GM18867 (cell line): ENCODE measurements around the gene ZFYVE27.

ENCODE experiments used
- ATAC-seq: cut with Tn5 transposase; IDR thresholded peaks from one replicate; pipeline ENCODE4 v1.9.1; 2021; ENCODE audit warnings: mild to moderate bottlenecking, moderate library complexity; ENCODE audit not compliant: unreplicated experiment

Gene ZFYVE27

DNA sequence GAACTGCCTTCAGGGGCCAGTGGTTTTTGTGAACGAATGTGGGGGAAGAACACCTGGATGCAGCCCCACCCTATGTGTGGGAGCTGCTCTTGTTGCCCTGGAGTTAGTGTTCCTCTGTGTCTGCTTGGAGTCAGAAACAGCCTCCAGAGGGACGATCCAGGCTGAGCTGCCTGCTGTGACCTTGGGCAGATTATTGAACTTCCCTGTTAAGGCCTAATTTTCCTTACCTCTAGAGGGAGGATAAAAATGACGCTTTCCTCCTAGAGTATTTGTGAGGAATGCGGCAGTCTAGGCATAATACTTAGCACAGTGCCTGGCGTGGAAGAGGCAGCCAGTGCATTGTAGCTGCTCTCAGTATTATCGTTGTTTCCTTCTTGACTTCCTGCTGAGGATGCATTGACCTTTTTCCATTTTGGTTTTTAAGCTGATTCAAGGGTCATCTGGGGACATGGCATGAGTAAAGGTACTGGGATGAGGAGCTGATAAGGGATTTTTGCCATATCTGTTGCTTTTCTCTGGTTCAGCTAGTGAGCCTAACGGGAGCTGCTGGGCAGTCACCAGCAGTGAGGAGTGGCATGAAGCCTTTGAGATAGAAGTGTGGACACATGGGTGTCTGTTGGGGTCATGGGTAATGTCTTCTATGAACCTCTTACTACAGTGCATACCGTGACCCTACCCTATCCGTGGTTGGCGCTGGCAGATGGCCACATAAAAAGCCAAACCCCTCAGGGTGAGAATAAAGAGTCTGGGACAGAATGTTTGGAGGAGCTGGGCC is 6.4 kb downstream of the ZFYVE27 start:
- ATAC-seq, result no peak

DNA sequence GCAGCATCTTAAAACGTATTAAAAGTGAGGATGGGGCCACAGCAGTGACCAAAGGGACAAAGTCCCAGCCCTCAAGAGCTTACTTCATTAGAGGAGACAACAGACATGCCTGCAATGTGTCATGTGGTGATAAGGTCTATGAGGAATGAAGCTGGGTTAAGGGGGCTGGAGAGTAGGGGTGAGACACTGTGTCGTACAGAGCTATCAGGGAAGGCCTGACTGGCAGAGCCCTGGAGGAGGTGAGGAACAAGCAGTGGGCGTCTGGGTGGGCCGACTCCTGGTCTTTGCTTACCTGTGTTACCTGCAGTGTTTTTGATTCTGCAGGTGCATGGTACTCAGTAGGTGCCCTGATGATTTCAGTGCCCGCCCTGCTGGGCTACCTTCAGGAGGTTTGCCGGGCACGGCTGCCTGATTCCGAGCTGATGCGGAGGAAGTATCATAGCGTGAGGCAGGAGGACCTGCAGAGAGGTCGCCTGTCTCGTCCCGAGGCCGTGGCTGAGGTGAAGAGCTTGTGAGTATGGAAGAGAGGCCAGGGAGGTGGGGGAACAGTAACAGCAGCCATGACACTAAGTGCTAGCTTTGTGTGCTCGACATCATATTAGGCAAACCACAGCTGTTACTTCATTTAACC is 7.6 kb downstream of the ZFYVE27 start:
- no peak for ATAC-seq

DNA sequence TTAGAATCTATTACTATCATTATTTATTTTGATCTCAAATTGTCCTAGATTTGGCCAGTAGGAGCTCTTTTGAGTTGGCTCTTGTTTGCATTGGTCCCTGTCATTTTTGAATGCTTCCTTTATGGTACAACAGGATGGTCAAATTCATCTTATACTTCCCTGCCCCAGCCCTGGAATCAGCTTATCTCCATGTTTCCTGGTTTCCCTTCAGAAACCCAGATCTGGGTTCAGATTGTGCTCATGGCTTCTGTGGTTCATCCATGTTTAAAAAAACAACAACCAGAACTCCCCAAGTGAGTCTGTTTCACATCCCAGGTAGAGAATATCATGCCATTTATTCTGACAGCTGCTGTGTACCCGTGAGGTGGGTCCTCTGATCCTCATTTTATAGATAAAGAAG is 10.6 kb downstream of the ZFYVE27 start:
- ATAC-seq, result no peak

DNA sequence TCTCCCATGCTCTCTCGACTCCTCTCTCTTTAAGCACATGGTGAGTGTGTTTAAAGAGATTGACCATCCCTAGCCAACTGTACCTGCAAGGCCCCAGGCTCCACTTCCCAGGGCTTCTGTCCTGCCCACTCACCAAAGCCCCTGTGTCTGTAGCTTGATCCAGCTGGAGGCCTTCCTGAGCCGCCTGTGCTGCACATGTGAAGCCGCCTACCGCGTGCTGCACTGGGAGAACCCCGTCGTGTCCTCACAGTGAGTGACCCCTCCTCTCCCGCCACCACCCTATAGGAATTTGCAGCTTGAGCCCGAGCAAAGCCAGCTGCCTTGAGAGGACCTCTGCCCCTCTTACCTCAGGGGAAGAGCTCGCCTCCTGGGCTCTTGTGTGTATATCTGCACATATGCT is 11.2 kb downstream of the ZFYVE27 start:
- no peak for ATAC-seq

DNA sequence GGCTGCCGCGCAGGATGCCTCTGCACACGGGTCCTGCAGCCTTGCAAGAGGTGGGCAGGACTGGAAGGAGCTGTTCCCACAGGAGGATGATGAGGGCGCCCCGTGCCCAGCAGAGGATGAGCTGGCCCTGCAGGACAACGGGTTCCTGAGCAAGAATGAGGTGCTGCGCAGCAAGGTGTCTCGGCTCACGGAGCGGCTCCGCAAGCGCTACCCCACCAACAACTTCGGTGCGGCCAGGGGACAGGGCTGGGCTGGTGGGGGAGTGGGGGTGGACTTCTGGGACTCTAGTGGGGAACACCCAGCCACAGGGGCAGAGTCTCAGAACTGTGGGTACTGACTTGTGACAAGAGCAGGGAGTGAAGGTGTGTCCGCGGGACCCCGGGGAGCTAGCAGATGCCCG is 16.0 kb downstream of the ZFYVE27 start:
- no peak for ATAC-seq

DNA sequence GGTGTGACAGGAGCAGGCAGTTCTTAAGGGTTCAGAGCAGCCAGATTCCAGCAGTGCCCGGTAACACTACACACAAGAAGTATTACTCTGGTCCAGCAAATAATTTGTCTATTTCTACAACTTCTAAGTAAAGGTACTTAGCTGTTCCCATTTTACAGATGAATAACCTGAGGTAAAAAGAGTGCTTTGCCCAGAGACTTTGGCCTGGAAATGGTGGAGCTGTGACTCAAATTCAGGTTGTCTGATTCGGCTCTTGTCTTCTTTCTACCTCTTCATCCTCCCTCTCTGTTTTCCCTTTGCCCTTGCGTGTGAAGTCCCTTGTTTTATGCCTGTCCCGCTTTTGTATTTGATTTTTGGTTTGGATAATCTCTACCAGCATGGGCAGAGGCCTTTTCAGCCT is 17.8 kb downstream of the ZFYVE27 start:
- no peak for ATAC-seq

DNA sequence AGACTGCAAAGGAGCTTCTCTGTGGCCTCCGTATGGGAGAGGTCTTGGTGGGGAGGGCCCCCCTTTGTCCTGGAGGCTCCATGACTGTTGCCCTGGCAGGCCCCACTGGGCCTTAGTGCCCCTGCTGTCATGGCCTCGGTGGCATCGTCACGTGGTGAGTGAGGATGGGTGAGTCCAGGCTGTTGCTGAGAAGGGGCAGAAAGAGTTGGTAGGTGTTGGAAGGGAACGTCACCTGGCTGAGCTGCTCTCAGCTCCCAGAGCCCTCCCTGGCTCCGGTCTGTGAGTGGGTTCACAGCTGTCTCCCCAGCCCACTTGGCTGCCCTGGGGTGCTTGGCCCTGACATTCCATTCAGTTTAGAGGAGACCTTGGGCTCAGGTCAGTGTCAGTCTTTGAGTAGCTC is 18.8 kb downstream of the ZFYVE27 start:
- ATAC-seq, result no peak

DNA sequence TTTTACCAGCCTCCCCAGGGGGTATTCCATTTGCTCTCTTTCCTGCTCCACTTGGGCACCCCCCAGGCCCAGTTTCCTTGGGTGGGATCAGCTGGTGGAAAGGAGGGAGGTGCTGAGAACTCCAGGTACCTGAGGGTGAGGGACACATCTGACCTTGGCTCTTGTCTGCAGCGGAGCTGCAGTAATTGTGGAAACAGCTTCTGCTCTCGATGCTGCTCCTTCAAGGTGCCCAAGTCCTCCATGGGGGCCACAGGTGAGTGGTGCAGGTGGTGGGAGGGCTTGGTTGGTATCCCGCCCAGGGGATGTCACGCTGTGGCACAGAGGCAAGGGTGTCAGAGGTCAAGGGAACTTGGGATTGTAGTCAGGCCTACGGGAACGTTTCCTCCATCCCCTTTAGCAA is 20.5 kb downstream of the ZFYVE27 start:
- ATAC-seq, result no peak

DNA sequence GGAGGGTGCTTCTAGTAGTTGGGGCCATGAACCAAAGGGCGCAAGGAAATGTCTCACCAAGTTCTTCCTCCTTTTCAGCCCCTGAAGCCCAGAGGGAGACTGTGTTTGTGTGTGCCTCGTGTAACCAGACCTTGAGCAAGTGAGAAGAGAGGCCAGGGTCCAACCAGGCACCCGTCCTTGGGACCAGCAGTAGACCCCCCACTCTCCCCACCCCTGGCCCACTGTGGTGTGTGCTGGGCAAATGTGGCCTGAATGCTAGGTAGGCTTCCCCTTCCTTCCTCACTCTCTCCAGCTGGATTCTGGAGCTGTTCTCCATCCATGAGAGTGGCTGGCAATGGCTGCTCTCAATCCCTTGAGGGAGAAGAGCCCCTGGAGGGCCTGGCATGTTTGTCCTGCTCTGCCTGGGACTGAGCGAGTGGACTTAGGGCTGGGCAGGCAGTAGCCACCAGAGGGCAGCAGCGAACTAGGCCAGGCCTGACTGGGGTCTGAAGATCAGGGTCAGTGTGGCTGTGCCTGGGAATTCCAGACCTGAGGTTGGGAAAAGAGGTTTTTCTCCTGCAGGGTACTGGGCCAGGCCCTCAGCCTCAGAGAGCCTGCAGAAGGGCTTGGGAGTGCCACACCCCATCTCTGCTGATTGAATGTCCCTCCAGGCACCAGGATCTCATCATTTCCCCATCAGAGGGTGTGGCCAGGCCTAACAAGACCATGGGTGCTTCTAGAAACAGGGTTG is 22.4 kb downstream of the ZFYVE27 start:
- no peak for ATAC-seq

DNA sequence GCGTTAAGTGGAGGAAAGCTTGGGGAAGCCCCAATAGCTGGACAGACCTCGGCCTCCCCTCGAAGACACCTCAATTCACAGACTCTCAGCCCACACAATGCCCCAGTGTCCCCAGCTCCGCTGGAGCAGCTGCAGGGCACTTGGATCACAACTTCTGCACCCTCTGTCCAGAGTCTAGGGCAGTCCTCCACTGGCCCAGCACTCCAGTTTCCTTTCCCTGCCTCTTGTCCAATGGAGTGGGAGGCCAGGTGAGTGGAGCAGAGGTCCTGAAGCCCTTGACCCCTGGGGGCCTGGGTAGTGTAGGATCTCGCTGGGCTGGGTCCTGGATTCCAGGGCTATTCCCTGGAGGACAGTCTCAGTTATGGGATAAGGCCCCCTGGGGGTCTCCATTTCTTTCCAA is 23.0 kb downstream of the ZFYVE27 start:
- ATAC-seq, result no peak

DNA sequence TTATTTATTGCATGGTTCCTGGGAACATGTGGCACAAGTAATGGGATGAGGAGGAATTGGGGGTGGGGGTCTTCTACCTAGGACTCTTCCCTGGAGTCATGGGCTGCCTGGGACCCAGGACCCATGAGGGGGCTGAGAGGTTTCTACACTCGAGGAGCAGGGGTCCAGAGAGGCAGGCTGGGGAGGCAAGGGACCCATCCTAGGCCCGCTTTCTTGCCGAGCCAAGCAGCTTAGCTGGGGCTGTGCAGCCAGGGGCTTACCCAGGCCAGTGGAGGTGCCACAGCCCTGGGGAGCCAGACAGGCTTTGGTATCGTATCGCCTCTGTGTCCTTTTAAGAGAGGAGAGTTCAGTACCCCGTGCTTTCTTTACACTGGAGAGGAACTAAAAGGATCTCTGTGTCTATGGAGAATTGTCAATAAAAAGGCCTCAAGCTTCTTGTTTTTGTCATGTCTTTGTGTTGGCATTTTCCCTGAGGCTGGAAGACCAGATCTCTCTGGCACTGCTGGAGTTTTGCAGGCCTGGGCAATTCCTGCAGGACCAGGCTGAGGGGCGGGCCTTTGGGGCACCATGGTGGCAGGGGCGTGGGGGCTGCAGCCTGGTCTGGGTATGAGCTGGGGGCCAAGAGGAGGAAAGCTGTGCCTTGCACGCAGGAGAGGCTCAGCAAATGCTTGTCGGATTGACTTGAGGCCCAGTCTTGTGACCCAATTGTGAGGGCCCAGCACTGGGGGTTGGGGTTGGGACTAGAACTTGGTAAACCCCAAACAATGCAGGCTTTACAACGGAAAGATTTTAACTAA is 23.7 kb downstream of the ZFYVE27 start:
- ATAC-seq, result no peak

DNA sequence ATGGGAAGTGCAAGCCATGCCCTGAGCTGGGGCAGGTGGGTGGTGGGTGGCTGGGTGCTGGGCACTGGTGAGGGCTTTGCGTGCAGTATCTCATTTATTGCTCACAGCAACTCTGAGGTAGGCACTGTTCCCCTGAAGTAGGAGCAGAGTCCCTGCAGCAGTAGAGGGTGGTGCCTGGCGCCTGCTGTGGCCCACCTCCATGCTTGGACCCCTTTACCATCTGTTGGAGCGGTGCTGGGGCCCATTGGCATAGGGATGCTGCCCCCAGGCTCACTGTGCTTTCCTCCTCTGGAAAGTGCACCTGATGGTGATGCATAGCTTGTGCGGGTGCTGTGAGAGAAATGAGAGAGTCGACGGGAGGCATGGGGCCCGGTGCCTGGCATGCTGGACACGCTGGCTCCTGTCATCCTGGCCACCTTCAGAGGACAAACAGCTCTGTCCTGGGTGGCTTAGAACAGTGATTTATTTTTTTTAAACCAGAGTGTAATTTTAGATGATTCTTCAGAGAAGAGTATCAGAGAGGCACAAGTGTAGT is 24.5 kb downstream of the ZFYVE27 start:
- no peak for ATAC-seq

DNA sequence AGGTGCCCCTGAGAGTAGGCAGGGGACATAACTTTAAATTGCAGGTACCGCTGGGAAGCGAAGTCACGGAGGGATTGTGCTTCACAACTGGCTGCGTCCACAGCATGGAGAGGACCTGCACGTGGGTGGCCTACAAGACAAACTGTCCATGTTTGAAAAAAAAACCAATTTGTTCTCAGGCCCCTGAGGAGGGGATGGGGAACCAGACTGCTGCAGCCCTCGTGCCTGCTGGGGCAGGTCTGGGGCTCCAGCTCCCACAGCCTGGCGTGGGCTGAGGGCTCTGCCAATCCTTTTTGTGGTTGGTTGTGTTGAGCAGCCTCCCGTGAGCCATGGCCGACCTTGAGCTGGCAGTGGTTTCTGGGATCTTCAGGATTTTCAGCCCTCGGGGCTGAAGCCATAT is 25.1 kb downstream of the ZFYVE27 start:
- no peak for ATAC-seq

DNA sequence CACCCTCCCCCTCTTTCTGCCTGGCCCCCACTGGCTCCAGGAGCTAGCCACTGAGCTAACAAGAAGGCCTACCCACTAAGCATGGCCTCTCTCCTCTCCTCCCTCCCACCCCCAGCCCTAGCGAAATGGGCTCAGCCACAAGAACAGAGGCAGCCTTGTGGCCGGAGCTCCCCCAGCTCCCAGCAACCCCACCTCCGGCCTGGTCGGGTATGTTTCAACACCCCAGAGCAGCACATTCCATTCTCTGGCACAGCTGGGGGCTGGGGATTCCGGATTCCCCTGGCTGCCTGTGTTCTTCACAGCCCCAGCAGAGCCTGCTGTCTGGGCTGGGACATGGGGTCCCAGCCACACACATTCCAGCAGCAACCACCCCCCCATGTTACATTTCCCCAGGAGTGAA is 25.9 kb downstream of the ZFYVE27 start:
- no peak for ATAC-seq

DNA sequence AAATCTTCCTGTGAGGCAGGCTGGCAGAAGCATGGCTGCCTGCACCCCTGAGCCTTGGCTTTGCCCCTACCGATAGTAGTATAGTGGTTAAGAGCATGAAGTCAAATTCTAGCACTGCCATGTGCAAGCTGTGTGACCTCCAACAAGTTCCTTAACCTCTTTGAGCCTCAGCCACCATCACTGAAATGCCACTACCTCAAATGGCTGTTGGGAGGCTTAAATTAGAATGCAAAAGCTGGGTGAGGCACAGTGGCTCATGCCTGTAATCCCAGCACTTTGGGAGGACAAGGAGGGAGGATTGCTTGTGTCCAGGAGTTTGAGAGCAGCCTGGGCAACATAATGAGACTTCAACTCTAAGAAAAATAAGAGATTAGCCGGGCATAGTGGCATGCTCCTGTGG is 26.5 kb downstream of the ZFYVE27 start:
- no peak for ATAC-seq

DNA sequence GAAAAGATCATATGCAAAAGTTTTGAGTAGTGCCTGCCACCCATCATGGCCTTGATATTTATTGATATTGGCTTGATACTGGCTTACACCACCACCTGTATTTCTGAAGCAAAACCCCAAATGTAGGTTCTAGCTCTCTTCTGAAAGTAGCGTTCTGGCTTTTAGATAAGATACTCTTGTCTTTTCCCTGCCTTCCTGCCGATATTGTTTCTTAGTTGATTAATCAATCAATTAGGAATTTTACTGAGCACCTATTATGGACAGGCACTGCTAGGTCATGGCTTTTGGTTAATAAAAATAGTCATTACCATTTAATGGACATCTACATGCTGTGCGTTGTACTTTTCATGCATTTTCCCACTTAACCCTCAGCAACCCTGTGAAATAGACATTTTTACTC is 27.0 kb downstream of the ZFYVE27 start:
- no peak for ATAC-seq

DNA sequence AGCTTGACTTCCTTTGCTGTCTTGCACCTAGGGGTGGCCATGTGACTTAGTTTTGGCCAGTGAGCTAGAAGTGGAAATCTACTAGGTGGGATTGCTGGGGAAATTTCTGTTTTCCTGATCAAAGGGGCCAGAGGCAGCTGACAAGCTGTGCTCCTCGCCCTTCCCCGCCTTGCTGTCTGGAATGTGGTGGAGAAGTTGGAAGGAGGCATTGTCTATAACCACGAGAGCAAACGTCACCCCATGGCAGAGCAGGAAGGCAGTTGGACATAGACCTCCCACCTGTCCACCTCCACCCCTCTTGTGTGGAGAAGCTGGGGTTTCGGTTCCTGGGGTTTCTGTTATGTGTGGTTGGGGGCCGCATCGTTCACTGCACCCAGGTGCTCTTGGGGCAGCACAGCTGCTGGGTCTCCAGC is 27.6 kb downstream of the ZFYVE27 start:
- no peak for ATAC-seq

DNA sequence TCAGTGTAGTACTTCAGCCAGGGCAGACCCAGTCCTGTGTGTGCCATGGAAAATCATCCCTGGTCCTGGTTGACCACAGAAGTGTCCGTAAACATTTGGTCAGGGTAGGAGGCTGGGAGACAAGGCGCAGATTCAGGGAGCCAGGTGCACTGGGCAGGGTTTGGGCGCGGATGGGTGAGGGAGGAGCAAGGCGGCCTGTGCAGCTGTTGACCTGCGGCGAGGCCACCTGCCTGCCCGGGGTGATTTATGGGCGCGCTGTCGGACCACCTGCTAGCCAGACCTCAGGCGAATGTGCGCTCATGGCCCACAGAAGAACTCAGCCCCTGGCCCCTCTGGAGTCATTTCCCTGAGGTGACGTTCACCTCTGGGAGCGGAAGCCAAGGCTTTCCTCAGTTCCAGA is 28.3 kb downstream of the ZFYVE27 start:
- no peak for ATAC-seq

DNA sequence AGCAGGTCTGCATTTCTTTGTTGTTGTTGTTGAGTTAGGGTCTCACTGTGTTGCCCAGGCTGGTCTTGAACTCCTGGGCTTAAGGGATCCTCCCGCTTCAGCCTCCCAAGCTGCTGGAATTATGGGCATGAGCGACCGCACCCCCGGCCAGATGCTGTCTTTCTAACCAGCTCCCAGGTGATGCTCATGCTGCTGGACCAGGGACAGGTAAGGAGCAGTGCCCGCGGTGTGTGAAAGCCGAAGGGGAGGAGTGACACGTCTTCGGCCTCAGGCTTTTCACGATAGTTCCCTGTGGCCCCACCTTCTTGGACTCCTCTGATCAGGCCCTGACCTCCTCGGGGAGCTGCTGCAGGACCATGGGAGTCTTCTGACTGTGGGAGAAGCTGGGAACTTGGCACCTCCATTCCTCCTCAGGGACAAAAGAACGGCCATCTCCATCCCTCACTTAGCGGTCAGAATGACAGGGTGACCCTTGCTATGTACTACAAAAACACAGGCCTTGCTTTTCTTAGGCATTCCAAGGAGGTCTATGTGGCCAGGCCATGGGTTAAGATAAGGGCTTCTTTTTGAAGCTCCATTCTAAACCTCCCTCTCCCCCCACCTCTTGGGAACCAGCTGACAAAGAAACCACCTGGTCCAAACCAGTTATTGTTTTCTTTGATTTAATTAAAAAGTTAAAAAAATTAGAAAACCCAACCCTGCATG is 29.3 kb downstream of the ZFYVE27 start:
- ATAC-seq, result no peak
